Measurements from ENCODE around the gene AADACL4. TPM values are rescaled to one million over a fixed set of nuclear protein-coding genes. Genes with fewer than 3 reads are reported as not detected.

Gene AADACL4
- total RNA-seq, 4 donors from 2014 or later: not detected

DNA sequence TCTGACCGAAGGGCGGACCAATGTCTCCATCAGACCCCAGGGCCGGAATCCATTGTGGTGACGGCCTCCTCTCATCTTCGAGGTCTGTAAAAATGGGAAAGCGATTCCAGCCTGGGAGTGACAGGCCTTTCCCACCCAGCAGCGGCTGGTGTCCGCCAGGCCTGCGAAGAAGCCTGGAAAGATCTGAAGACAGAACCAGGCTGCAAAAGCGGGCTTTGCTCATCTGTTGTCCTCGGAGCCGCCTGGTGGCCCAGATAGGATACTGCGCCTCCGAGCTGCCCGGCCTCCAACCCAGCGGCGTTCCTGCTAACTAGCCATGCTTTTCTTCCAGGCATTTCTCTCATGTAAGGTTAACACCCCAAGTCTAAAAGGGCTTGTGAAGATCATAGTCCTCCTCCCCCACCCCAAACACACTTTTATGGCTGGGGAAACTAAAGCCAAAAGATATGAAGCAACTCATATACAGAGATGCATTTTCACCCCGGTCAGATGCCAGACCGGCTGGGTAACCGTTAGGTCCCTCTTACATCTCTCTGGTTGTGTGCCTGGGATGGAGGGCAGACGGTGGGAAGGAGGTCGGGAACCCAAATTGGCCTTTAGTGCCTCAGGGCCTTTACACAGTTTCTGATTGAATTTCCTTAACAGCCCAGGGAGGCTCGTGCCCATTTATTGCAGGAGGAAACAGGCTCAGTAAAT, 23.9 kb upstream of the AADACL4 start:
- peaks cover 0 to 56% (median 30%) of the 10 kb centered on the region in 3 donors for H3K4me1 ChIP-seq
- H3K36me3 ChIP-seq: no peaks in the 10 kb centered on the region
- peak overlapping the region; percentile 94 to 97 for H3K4me3 ChIP-seq
- WGBS, 2 donors (ENCODE audit: low coverage in 1 of 2): 20 to 32% methylated on average over 5 to 6 of the region's 23 CpGs
- peak overlapping the region; percentile 98 to 100 (median 98) for H3K27ac ChIP-seq
- ATAC-seq: peak; percentile 50
- no peaks in the 10 kb centered on the region for H3K9me3 ChIP-seq
- H3K27me3 ChIP-seq: no peaks in the 10 kb centered on the region
- TF ChIP-seq, protein P1, sequence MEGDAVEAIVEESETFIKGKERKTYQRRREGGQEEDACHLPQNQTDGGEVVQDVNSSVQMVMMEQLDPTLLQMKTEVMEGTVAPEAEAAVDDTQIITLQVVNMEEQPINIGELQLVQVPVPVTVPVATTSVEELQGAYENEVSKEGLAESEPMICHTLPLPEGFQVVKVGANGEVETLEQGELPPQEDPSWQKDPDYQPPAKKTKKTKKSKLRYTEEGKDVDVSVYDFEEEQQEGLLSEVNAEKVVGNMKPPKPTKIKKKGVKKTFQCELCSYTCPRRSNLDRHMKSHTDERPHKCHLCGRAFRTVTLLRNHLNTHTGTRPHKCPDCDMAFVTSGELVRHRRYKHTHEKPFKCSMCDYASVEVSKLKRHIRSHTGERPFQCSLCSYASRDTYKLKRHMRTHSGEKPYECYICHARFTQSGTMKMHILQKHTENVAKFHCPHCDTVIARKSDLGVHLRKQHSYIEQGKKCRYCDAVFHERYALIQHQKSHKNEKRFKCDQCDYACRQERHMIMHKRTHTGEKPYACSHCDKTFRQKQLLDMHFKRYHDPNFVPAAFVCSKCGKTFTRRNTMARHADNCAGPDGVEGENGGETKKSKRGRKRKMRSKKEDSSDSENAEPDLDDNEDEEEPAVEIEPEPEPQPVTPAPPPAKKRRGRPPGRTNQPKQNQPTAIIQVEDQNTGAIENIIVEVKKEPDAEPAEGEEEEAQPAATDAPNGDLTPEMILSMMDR (IDR thresholded peaks at IDR 0.05): peak in 3 of 4 experiments; percentile 97 to 100 (median 99)
- TF ChIP-seq POLR2AphosphoS5 (IDR thresholded peaks at IDR 0.05) (peak; percentile 63), POLR2A (IDR thresholded peaks at IDR 0.05) (peak in 1 of 2 donors; percentile 19), EP300 (IDR thresholded peaks at IDR 0.05) (no peak)

DNA sequence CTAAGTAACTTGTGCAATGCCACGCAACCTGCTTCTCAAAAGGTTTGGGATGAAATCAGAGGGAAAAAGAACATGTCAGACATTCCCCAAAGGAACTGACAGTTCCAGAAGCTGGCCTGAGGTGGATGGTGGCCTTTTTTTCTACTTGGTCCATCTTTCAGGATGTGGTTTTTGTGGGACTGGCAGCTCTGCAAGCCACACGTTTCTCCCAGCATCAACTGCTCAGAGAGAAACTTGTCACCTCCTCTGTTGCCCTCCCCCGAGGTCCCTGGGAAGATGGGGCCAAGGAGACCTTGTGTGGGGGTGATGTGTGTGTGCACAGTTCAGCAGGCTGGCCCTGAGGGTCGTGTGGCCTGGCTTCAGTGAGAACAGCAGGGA, 23.4 kb upstream of the AADACL4 start:
- no peak for ATAC-seq
- Histone ChIP-seq H3K36me3 (no peaks in the 10 kb centered on the region), H3K4me1 (peaks cover 0 to 51% (median 30%) of the 10 kb centered on the region in 3 donors), H3K27ac (peak overlapping the region; percentile 98 to 100 (median 98)), H3K27me3 (no peaks in the 10 kb centered on the region), H3K9me3 (no peaks in the 10 kb centered on the region), H3K4me3 (peak overlapping the region in 1 of 2 donors; percentile 94)
- WGBS, 2 donors (ENCODE audit: low coverage in 1 of 2): 50% methylated on average over 1 of the region's 4 CpGs; no CpG with 5 or more reads in 1 of the 2 donors
- no peak for TF ChIP-seq POLR2A (IDR thresholded peaks at IDR 0.05)
- no peak for TF ChIP-seq POLR2AphosphoS5 (IDR thresholded peaks at IDR 0.05)
- TF ChIP-seq, protein P1 (IDR thresholded peaks at IDR 0.05): no peak
- TF ChIP-seq EP300 (IDR thresholded peaks at IDR 0.05): no peak

DNA sequence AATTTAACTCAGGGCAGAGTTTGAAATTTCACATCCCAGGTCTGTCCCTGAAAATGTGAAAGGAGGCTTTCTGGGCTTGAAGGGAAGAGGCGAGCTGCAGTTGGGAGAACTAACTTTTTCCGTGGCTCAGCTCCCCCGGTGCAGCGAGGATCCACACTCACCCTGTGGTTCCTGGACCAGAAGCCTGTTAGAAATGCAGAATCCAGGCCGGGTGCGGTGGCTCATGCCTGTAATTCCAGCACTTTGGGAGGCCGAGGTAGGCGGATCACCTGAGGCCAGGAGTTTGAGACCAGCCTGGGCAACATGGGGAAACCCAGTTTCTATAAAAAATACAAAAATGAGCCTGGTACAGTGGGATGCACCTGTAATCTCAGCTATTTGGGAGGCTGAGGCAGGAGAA, 23.0 kb upstream of the AADACL4 start:
- ATAC-seq: no peak
- WGBS, 2 donors (ENCODE audit: low coverage in 1 of 2): 40% methylated on average over 1 of the region's 8 CpGs; no CpG with 5 or more reads in 1 of the 2 donors
- Histone ChIP-seq H3K27ac (peak overlapping the region; percentile 98 to 100 (median 98)), H3K36me3 (no peaks in the 10 kb centered on the region), H3K27me3 (no peaks in the 10 kb centered on the region), H3K4me1 (peaks cover 0 to 51% (median 30%) of the 10 kb centered on the region in 3 donors), H3K9me3 (no peaks in the 10 kb centered on the region), H3K4me3 (peak overlapping the region in 1 of 2 donors; percentile 94)
- TF ChIP-seq, protein P1 (IDR thresholded peaks at IDR 0.05): no peak
- TF ChIP-seq POLR2AphosphoS5 (IDR thresholded peaks at IDR 0.05) (no peak), POLR2A (IDR thresholded peaks at IDR 0.05) (no peak)

DNA sequence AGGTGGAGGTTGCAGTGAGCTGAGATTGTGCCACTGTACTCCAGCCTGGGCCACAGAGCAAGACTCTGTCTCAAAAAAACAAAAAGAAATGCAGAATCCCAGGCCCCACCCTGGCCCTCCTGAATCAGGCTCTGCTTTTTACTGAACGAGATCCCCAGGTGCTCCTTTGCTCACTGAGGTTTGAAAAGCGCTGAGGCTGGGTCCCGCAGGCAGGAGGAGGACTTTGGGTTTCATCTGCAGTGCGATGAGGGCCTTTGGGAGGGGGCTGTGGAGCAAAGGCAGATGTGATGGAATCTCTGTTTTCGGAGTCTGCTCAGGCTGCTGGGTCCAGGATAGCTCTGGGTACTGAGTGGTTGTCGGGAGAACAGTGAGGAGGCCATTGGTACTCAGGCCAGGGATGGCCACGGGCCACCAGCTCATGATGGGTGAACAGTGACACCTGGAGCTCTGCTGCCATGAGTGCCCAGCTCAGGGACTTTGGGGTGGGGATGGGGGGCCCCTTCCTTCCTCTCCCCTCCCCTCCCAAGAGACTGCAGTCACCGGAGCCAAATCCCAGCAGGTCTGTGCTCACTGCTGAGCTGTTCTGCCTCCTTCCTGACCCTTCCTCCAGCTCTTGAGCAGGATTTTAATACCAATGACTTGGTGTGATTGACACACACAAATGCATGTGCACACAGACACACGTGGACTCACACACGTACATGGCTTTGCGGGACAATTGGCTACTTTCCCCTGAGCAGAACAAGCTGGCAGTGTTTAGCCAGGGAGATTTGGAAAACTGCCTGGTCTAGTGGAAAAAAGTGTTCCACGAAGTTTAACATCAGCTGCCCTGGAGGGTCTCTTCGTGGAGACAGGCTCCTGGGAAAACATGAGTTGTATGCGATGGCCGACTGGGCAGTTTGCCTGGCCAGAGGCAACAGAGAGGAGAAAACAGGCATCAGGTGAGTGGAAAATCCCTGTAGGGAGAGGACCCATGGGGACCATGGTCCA, 22.2 kb upstream of the AADACL4 start:
- WGBS, 2 donors (ENCODE audit: low coverage in 1 of 2): 20 to 55% methylated on average over 2 to 7 of the region's 15 CpGs
- no peaks in the 10 kb centered on the region for H3K27me3 ChIP-seq
- peak overlapping the region; percentile 98 to 100 (median 98) for H3K27ac ChIP-seq
- ATAC-seq: no peak
- H3K4me3 ChIP-seq: peak overlapping the region in 1 of 2 donors; percentile 0
- no peaks in the 10 kb centered on the region for H3K9me3 ChIP-seq
- TF ChIP-seq POLR2A (IDR thresholded peaks at IDR 0.05) (no peak), EP300 (IDR thresholded peaks at IDR 0.05) (no peak), POLR2AphosphoS5 (IDR thresholded peaks at IDR 0.05) (peak; percentile 78)
- TF ChIP-seq, protein P1 (IDR thresholded peaks at IDR 0.05): no peak
- peaks cover 0 to 51% (median 30%) of the 10 kb centered on the region in 3 donors for H3K4me1 ChIP-seq
- H3K36me3 ChIP-seq: no peaks in the 10 kb centered on the region

Data from gastroesophageal sphincter (tissue), 4 donors.